ENCODE data around the gene LAMA2. TPM values are rescaled to one million over a fixed set of nuclear protein-coding genes. Genes with fewer than 3 reads are reported as not detected.

Gene LAMA2
- total RNA-seq, 2 donors from 2014 or later: 3.6 to 7.5 TPM

DNA sequence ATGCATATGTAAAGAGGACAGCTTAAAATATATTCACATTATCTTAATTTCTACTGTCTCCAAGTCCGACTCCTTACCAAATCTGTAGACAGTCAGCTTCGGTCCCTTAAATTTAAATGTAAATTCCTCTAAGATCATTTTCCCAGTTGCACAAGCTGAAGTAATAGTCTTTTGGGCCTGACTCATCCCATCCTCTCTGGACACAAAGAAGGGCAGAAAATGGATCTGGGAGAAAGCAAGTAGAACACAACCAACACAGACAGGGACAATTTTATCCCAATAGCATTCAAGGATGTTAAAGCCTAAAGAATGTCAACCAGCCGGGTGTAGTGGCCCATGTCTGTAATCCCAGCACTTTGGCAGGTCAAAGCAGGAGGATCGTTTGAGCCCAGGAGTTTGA, 598.8 kb downstream of the LAMA2 start:
- no peaks in the 10 kb centered on the region for H3K9me3 ChIP-seq
- H3K9ac ChIP-seq (ENCODE audit: low read depth in 2 of 2, low read length in 2 of 2): no peak overlapping the region
- no peak overlapping the region for H3K4me3 ChIP-seq
- TF ChIP-seq, protein P1, sequence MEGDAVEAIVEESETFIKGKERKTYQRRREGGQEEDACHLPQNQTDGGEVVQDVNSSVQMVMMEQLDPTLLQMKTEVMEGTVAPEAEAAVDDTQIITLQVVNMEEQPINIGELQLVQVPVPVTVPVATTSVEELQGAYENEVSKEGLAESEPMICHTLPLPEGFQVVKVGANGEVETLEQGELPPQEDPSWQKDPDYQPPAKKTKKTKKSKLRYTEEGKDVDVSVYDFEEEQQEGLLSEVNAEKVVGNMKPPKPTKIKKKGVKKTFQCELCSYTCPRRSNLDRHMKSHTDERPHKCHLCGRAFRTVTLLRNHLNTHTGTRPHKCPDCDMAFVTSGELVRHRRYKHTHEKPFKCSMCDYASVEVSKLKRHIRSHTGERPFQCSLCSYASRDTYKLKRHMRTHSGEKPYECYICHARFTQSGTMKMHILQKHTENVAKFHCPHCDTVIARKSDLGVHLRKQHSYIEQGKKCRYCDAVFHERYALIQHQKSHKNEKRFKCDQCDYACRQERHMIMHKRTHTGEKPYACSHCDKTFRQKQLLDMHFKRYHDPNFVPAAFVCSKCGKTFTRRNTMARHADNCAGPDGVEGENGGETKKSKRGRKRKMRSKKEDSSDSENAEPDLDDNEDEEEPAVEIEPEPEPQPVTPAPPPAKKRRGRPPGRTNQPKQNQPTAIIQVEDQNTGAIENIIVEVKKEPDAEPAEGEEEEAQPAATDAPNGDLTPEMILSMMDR (IDR thresholded peaks at IDR 0.05): no peak
- no peaks in the 10 kb centered on the region for H3K27me3 ChIP-seq
- DNase-seq: no peak
- no peak overlapping the region for H3K27ac ChIP-seq
- H3K36me3 ChIP-seq: no peaks in the 10 kb centered on the region
- intact Hi-C loops (cut with DNase I): no loop called here
- no peaks in the 10 kb centered on the region for H3K4me1 ChIP-seq

DNA sequence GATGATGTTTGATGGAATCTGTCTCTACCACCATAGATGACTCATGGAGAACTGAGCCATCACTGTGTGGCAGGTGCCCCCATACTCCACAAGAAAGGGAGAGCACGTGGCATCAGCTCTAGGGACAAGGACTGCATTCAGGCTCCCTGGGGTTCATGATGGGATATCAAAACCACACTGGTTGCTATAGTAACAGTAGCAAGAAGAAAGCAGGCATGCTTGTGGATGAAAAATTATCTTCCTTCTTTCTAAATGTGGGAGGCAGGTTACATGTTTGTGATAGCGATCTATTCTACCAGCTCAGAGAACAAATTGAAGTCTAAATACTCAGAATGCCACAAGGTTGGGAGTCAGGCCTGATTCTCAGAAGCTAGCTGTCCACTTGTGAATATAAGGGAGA, 602.8 kb downstream of the LAMA2 start:
- no peak overlapping the region for H3K27ac ChIP-seq
- intact Hi-C loops (cut with DNase I): no loop called here
- H3K27me3 ChIP-seq: no peaks in the 10 kb centered on the region
- no peak overlapping the region for H3K4me3 ChIP-seq
- DNase-seq: no peak
- H3K9me3 ChIP-seq: no peaks in the 10 kb centered on the region
- no peak overlapping the region for H3K9ac ChIP-seq (ENCODE audit: low read depth in 2 of 2, low read length in 2 of 2)
- H3K4me1 ChIP-seq: no peaks in the 10 kb centered on the region
- H3K36me3 ChIP-seq: no peaks in the 10 kb centered on the region
- TF ChIP-seq, protein P1 (IDR thresholded peaks at IDR 0.05): no peak

DNA sequence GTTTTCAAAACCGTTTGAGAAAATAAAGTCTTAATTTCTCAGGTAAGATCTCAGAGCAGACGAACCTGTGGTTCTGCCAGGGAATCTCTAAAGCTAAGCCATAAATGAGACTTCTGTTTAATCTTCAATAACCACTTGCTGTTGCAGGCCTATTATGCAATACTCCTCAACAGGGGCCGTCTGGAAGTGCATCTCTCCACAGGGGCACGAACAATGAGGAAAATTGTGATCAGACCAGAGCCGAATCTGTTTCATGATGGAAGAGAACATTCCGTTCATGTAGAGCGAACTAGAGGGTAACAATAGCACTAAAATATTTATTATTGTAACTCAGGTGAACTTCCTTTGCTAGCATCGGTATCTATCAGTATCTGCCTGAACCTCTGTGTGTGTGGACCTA, 603.4 kb downstream of the LAMA2 start:
- intact Hi-C loops (cut with DNase I): no loop called here
- no peak overlapping the region for H3K27ac ChIP-seq

DNA sequence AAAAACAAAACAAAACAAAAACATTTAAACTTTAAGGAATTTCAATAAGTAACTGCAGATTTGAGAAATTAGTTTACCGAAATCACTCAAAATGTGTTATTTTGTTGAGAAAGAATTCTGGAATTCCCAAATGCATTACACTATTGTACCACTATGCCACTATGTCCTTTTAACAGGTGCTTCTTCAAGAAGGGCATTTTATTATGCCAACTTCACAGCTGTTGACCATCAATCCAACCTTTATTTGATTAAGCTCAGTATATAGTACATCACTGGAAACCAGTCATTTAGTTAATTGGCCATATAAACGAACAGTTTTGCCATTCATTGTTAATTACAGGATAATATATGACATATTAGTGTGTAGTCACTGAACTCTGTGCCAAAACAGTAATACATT, 605.4 kb downstream of the LAMA2 start:
- H3K4me3 ChIP-seq: no peak overlapping the region
- H3K9me3 ChIP-seq: no peaks in the 10 kb centered on the region
- H3K36me3 ChIP-seq: no peaks in the 10 kb centered on the region
- H3K27ac ChIP-seq: no peak overlapping the region
- TF ChIP-seq, protein P1 (IDR thresholded peaks at IDR 0.05): no peak
- no peak for DNase-seq
- intact Hi-C loops (cut with DNase I): no loop called here
- H3K9ac ChIP-seq (ENCODE audit: low read depth in 2 of 2, low read length in 2 of 2): no peak overlapping the region
- H3K4me1 ChIP-seq: no peaks in the 10 kb centered on the region
- H3K27me3 ChIP-seq: no peaks in the 10 kb centered on the region

More for the DNA sequence above, 603.4 kb downstream of the LAMA2 start:
- no peak for DNase-seq
- Histone ChIP-seq H3K4me1 (no peaks in the 10 kb centered on the region), H3K36me3 (no peaks in the 10 kb centered on the region), H3K9ac (ENCODE audit: low read depth in 2 of 2, low read length in 2 of 2) (no peak overlapping the region), H3K4me3 (no peak overlapping the region), H3K27me3 (no peaks in the 10 kb centered on the region), H3K9me3 (no peaks in the 10 kb centered on the region)
- TF ChIP-seq, protein P1 (IDR thresholded peaks at IDR 0.05): no peak

DNA sequence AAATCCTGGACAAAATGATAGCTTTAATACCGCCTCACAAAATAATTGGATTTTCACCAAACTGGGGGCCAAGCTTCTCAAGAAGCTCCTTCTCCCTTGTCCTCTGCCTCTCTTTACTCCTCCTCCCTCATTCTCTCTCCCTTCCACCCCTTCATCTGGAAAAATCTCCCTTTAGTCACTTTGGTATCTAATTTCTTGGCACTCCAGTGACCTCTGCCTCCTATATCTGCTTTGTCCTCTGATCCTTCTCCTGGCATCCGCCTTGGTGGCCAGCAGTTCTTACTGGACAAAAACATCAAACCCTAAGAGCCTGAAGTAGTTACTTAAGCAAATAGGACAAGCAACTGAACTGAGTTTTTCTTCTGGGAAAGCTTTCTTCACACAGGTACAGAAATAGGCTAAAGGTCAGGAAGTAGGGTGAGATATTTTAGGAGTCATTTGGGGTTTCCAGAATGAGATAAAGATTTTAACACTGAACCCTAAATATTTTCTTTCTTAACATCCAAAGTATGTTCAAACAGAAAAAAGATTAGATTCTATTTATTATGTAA, 606.4 kb downstream of the LAMA2 start:
- Histone ChIP-seq H3K36me3 (no peaks in the 10 kb centered on the region), H3K27me3 (no peaks in the 10 kb centered on the region), H3K27ac (no peak overlapping the region), H3K9ac (ENCODE audit: low read depth in 2 of 2, low read length in 2 of 2) (no peak overlapping the region), H3K9me3 (no peaks in the 10 kb centered on the region), H3K4me3 (no peak overlapping the region), H3K4me1 (no peaks in the 10 kb centered on the region)
- TF ChIP-seq, protein P1 (IDR thresholded peaks at IDR 0.05): no peak
- intact Hi-C loops (cut with DNase I): no loop called here
- DNase-seq: no peak

All from colonic mucosa (tissue), 4 donors.